GM19452 (cell line): ENCODE measurements around the gene PCDHA9.

ENCODE experiments used
- ATAC-seq: cut with Tn5 transposase; IDR thresholded peaks from one replicate; pipeline ENCODE4 v1.9.1; 2021; ENCODE audit not compliant: unreplicated experiment

PCDHA9 gene

DNA sequence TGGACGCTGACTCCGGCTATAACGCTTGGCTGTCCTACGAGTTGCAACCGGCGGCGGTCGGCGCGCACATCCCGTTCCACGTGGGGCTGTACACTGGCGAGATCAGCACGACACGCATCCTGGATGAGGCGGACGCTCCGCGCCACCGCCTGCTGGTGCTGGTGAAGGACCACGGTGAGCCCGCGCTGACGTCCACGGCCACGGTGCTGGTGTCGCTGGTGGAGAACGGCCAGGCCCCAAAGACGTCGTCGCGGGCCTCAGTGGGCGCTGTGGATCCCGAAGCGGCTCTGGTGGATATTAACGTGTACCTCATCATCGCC lies 29.0 kb downstream of the PCDHA9 start:
- ATAC-seq: no peak

DNA sequence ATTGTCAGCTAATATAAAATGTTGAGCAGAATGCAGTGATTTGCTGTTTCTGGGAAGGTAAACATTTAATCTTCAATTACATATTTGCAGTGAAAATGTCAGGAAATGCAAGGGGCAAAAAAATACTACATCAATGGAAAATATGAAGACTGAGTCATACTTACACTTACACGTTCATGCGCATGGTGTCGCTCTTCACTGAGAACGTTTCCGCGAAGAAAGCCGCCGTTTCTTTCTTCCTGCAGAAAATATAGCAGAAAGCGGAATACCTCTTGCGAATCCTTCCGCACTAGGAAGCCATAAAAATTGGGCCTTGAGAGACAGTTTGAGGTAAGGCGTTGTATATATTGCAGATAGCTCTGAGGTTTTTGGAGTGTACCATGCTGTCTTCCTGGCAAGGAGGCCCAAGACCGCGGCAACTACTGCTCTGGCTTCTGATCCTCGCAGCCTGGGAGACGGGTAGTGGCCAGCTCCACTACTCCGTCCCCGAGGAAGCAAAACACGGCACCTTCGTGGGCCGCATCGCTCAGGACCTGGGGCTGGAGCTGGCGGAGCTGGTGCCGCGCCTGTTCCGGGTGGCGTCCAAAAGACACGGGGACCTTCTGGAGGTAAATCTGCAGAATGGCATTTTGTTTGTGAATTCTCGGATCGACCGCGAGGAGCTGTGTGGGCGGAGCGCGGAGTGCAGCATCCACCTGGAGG lies 33.9 kb downstream of the PCDHA9 start, which contains the start of gene PCDHA13:
PCDHA13 (plus strand) TSS at position 236 of the 702 bp plus-strand sequence; CDS start at position 381, 145 bp downstream.
- ATAC-seq: no peak

- no peak for ATAC-seq
These were observed 34.4 kb downstream of the PCDHA9 start for GRCh38 chr5:140882591-140882899.

- no peak for ATAC-seq
These were observed 35.2 kb downstream of the PCDHA9 start for GRCh38 chr5:140883373-140883772.

GRCh38 chr5:140883927-140884697 lies 35.9 kb downstream of the PCDHA9 start:
- no peak for ATAC-seq
